Endothelial cell of umbilical vein (primary cell): ENCODE results near the gene STPG4. TPM values are rescaled to one million over a fixed set of nuclear protein-coding genes. Genes with fewer than 3 reads are reported as not detected.

Experiments used
- BruUV-seq: library from RNA; stranded (reverse); fragments of 400-500 nt; replicated peaks from 2 replicates; lab custom pipeline; 2021; lab: Mats Ljungman, UMichigan
- CTCF ChIA-PET: fragments of 300-600, 350-600 bp; sonication (Branson Sonifier 250); formaldehyde crosslinking; loops from one replicate; lab custom pipeline; 2021; ENCODE audit warnings: antibody characterized with exemption, inconsistent platforms; lab: Charles Lee
- POLR2A ChIA-PET: fragments of 300-600, 350-600 bp; sonication (Branson Sonifier 250); formaldehyde crosslinking; loops from one replicate; lab custom pipeline; 2021; ENCODE audit warnings: antibody characterized with exemption, inconsistent platforms; lab: Charles Lee
- DNase-seq: peaks from one replicate; pipeline ENCODE4 v3.0.0-alpha.2; 2011; ENCODE audit warnings: low read depth, low spot score
- FAIRE-seq: peaks from 2 replicates; lab custom pipeline; 2011; peaks lifted over from hg19 to GRCh38; lab: Jason Lieb, UNC
- H2AFZ ChIP-seq: 2 replicates; pipeline ENCODE4 v1.6.0; 2012; ENCODE audit warnings: low read depth, low read length, control low read depth, inconsistent platforms
- H3K27ac ChIP-seq: 2 replicates; pipeline ENCODE4 v1.5.1; 2011; ENCODE audit warnings: low read depth, mild to moderate bottlenecking, control low read depth, low read length, moderate library complexity; ENCODE audit not compliant: insufficient read depth
- H3K27me3 ChIP-seq, 2 experiments: 2 replicates each; pipeline versions ENCODE4 v1.6.0 to v1.6.1; 2011; ENCODE audit warnings: low read length in 2 of 2, mixed read lengths in 1 of 2; ENCODE audit not compliant: control insufficient read depth in 2 of 2, insufficient read depth in 2 of 2
- H3K36me3 ChIP-seq, 2 experiments: 2 replicates in 1 of 2; 3 replicates in 1 of 2; pipeline ENCODE4 v1.5.1; 2011; ENCODE audit warnings: low read length in 2 of 2, mild to moderate bottlenecking in 1 of 2, moderate library complexity in 1 of 2; ENCODE audit not compliant: control insufficient read depth in 2 of 2, insufficient read depth in 2 of 2; ENCODE audit errors: extremely low read depth in 1 of 2
- H3K4me1 ChIP-seq: 3 replicates; pipeline ENCODE4 v1.5.1; 2011; ENCODE audit warnings: mild to moderate bottlenecking, low read length; ENCODE audit not compliant: control insufficient read depth, insufficient read depth; ENCODE audit errors: extremely low read depth
- H3K4me2 ChIP-seq: 2 replicates; pipeline ENCODE4 v1.6.1; 2011; ENCODE audit warnings: low read length, control low read depth, mixed read lengths; ENCODE audit not compliant: insufficient read depth
- H3K4me3 ChIP-seq, 3 experiments: fragments of 200-600 bp in 1 of 3; sonication (generic), shearing (Covaris generic) in 1 of 3; replicated peaks in 1 of 3; 2 replicates each; pipeline ENCODE4 v1.5.1; 2011 to 2016; ENCODE audit warnings: control low read depth in 3 of 3, low read length in 3 of 3, mild to moderate bottlenecking in 2 of 3, inconsistent platforms in 1 of 3, low read depth in 1 of 3, moderate library complexity in 1 of 3; ENCODE audit not compliant: insufficient read depth in 1 of 3
- H3K79me2 ChIP-seq: 2 replicates; pipeline ENCODE4 v1.6.0; 2012; ENCODE audit warnings: low read length, inconsistent platforms; ENCODE audit not compliant: control insufficient read depth, insufficient read depth
- H3K9ac ChIP-seq: replicated peaks from 2 replicates; pipeline ENCODE3; 2011; ENCODE audit warnings: low read length, control low read depth; ENCODE audit not compliant: insufficient read depth; ENCODE audit errors: extremely low read depth
- H3K9me1 ChIP-seq: replicated peaks from 3 replicates; pipeline ENCODE4 v1.6.0; 2011; ENCODE audit warnings: mild to moderate bottlenecking, low read length; ENCODE audit not compliant: control insufficient read depth, insufficient read depth; ENCODE audit errors: extremely low read depth
- H3K9me3 ChIP-seq: replicated peaks from 2 replicates; pipeline ENCODE4 v1.5.1; 2012; ENCODE audit warnings: low read length, inconsistent platforms; ENCODE audit not compliant: control insufficient read depth, insufficient read depth
- H4K20me1 ChIP-seq: replicated peaks from 2 replicates; pipeline ENCODE3; 2011; ENCODE audit warnings: mild to moderate bottlenecking, low read length; ENCODE audit not compliant: control insufficient read depth, insufficient read depth; ENCODE audit errors: extremely low read depth
- CTCF ChIP-seq, 2 donors: IDR thresholded peaks; 1 replicate in 1 of 2; 2 replicates in 1 of 2; pipeline ENCODE4 v1.5.1; 2011; ENCODE audit warnings: low read length in 2 of 2, mild to moderate bottlenecking in 2 of 2, moderate library complexity in 2 of 2, control low read depth in 1 of 2, inconsistent platforms in 1 of 2, low read depth in 1 of 2; ENCODE audit not compliant: insufficient read depth in 1 of 2; ENCODE audit errors: extremely low read depth in 1 of 2
- EZH2 ChIP-seq: IDR thresholded peaks from 2 replicates; pipeline ENCODE4 v1.6.1; 2012; ENCODE audit warnings: borderline replicate concordance, low read depth, mild to moderate bottlenecking, moderate library complexity, low read length, inconsistent platforms; ENCODE audit not compliant: severe bottlenecking
- FOS ChIP-seq: IDR thresholded peaks from 2 replicates; pipeline ENCODE4 v1.6.1; 2011; ENCODE audit warnings: mild to moderate bottlenecking, low read length, moderate library complexity, borderline replicate concordance; ENCODE audit not compliant: insufficient read depth
- GATA2 ChIP-seq: IDR thresholded peaks from 2 replicates; pipeline ENCODE4 v1.7.0; 2011; ENCODE audit warnings: low read depth, mild to moderate bottlenecking, moderate library complexity, mixed read lengths, low read length; ENCODE audit not compliant: insufficient read length, insufficient read depth
- JUN ChIP-seq: IDR thresholded peaks from 2 replicates; pipeline ENCODE4 v1.6.1; 2011; ENCODE audit warnings: borderline replicate concordance, low read depth; ENCODE audit not compliant: insufficient read length, insufficient read depth
- MYC ChIP-seq: IDR thresholded peaks from one replicate; pipeline ENCODE4 v1.6.1; 2011; ENCODE audit warnings: mild to moderate bottlenecking, low read depth, low read length
- POLR2A ChIP-seq: IDR thresholded peaks from 2 replicates; pipeline ENCODE4 v1.6.1; 2012; ENCODE audit warnings: low read depth, mild to moderate bottlenecking, control low read depth, low read length
- POLR2AphosphoS5 ChIP-seq: IDR thresholded peaks from 2 replicates; pipeline ENCODE4 v1.6.1; 2012; ENCODE audit warnings: low read depth, mild to moderate bottlenecking, control low read depth, low read length, moderate library complexity; ENCODE audit not compliant: insufficient read depth
- dilution Hi-C: fragments of 300-500 bp; cut with MboI; formaldehyde crosslinking; loops from one replicate; pipeline ENCODE4 v1.15.0; 2019; ENCODE audit warnings: low sequenced_read_pairs; ENCODE audit not compliant: extremely low pct_ligation_motif_present
- intact Hi-C: fragments of 100-400 bp; cut with micrococcal nuclease; formaldehyde crosslinking; loops from one replicate; pipeline ENCODE4 v1.10.0; 2022
- polyA plus RNA-seq, 4 experiments: library from polyadenylated mRNA; depleted of rRNA in 3 of 4; stranded (reverse) in 3 of 4; unstranded in 1 of 4; fragments of >200 nt; gene quantifications; 2 replicates each; pipeline versions ENCODE4 v1.2.1 to v1.2.3, GENCODE V29; 2011 to 2012; ENCODE audit warnings: missing spikeins in 1 of 4
- total RNA-seq: library from RNA; stranded (reverse); gene quantifications from 2 replicates; pipeline ENCODE4 v1.2.3, GENCODE V29; 2021
- TF ChIP-seq, protein P1 (sequence below): IDR thresholded peaks from 2 replicates; pipeline ENCODE4 v1.6.1; 2011; ENCODE audit not compliant: insufficient read depth, insufficient read length

The STPG4 gene
- total and polyA plus RNA-seq, 2 donors (not counting 3 experiments of a cell fraction or from before 2014, with no cell fraction given): 0.53 TPM; not detected in 1

GRCh38 chr2:47165001-47165555 lies 10.0 kb upstream of the STPG4 start:
- intact Hi-C loops: no loop called here
- Histone ChIP-seq H3K27ac (no peak overlapping the region), H3K4me3 (no peak overlapping the region), H3K27me3 (no peaks in the 10 kb centered on the region), H4K20me1 (peaks cover 29% of the 10 kb centered on the region), H3K4me1 (no peaks in the 10 kb centered on the region), H3K4me2 (no peak overlapping the region), H3K36me3 (peaks cover 15 to 40% of the 10 kb centered on the region in 2 experiments), H3K9ac (no peak overlapping the region), H3K79me2 (peaks cover 83% of the 10 kb centered on the region), H2AFZ (no peak overlapping the region), H3K9me1 (no peaks in the 10 kb centered on the region), H3K9me3 (no peaks in the 10 kb centered on the region)
- CTCF ChIA-PET: interaction anchor here (0.6 to 1.8 kb wide), 5 partner anchors 9 to 158 kb away, joined by 3 to 9 read pairs (median 4); partner anchors contain the start of gene STPG4
- POLR2A ChIA-PET: interaction anchor here (0.8 kb wide), 1 partner anchor 8 kb away, joined by 4 read pairs; no protein-coding TSS in a partner anchor
- BruUV-seq: no TSS peak
- no peak for FAIRE-seq
- TF ChIP-seq JUN (no peak), FOS (no peak), POLR2AphosphoS5 (no peak), CTCF (IDR thresholded peaks at IDR 0.05; ENCODE audit: extremely low read depth in 1 of 2, insufficient read depth in 1 of 2, low read depth in 1 of 2, low read length in 2 of 2) (no peak), GATA2 (no peak), POLR2A (no peak), MYC (no peak), EZH2 (no peak)
- TF ChIP-seq, protein P1, sequence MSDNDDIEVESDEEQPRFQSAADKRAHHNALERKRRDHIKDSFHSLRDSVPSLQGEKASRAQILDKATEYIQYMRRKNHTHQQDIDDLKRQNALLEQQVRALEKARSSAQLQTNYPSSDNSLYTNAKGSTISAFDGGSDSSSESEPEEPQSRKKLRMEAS: no peak
- dilution Hi-C loops: no loop called here
- no peak for DNase-seq
